Body of pancreas (tissue), 4 donors: ENCODE data around the gene CDH4. TPM values are rescaled to one million over a fixed set of nuclear protein-coding genes. Genes with fewer than 3 reads are reported as not detected.

Source experiments
- ATAC-seq: fragments of 150-250 bp; one replicate; pipeline ENCODE4 v1.9.1; 2016
- DNase-seq, 4 donors: peaks; one replicate each; pipeline ENCODE4 v3.0.0-alpha.2; 2019
- H3K27ac ChIP-seq, 4 donors: fragments of 200-600 bp; sonication (generic); 1 replicate in 3 of 4; 2 replicates in 1 of 4; pipeline versions ENCODE4 v1.5.1 to v1.6.1; 2016 to 2019; ENCODE audit warnings: mild to moderate bottlenecking in 1 of 4, mixed read lengths in 1 of 4, moderate library complexity in 1 of 4
- H3K27me3 ChIP-seq, 2 donors: fragments of 200-600 bp; sonication (generic); one replicate each; pipeline ENCODE4 v1.6.0; 2016; ENCODE audit warnings: mild to moderate bottlenecking in 1 of 2
- H3K36me3 ChIP-seq, 2 donors: fragments of 200-600 bp; sonication (generic); replicated peaks in 1 of 2; 2 replicates each; pipeline ENCODE4 v1.5.1; 2016; ENCODE audit warnings: low read depth in 2 of 2; ENCODE audit not compliant: insufficient read depth in 1 of 2
- H3K4me1 ChIP-seq: fragments of 200-600 bp; sonication (generic); one replicate; pipeline ENCODE4 v1.6.0; 2016
- H3K4me3 ChIP-seq, 2 donors: fragments of 200-600 bp; sonication (generic); 1 replicate in 1 of 2; 2 replicates in 1 of 2; pipeline ENCODE4 v1.5.1; 2016 to 2019
- H3K9me3 ChIP-seq, 3 donors: fragments of 200-600 bp; sonication (generic); 1 replicate in 2 of 3; 2 replicates in 1 of 3; pipeline ENCODE4 v1.5.1; 2016
- CTCF ChIP-seq, 7 experiments: fragments of 450-650 bp in 4 of 7; fragments of 200-600 bp in 3 of 7; sonication (generic) in 3 of 7; IDR thresholded peaks; one replicate each; pipeline ENCODE4 v1.5.1; 2016 to 2019; ENCODE audit warnings: antibody characterized with exemption in 7 of 7
- POLR2A ChIP-seq, 3 donors: fragments of 450-650 bp; IDR thresholded peaks; one replicate each; pipeline ENCODE4 v1.6.1; 2016; ENCODE audit warnings: antibody characterized with exemption in 3 of 3, mild to moderate bottlenecking in 2 of 3
- WGBS, 2 donors: methylation state at CpG; one replicate each; pipeline ENCODE4 v1.1.5; 2017; 5-methylcytosine and 5-hydroxymethylcytosine counted together
- intact Hi-C: fragments of 100-400 bp; cut with DNase I; formaldehyde crosslinking; loops from one replicate; pipeline ENCODE4 v1.15.1; 2023
- total RNA-seq, 2 donors: library from RNA; depleted of rRNA; stranded (reverse); fragments of >200 nt; gene quantifications; one replicate each; pipeline ENCODE4 v1.1.0, GENCODE V29; 2016

CDH4 gene
- total RNA-seq, 2 donors from 2014 or later, result 0.33 to 0.52 TPM

GRCh38 chr20:61454053-61454452 is 202.0 kb downstream of the CDH4 start:
- no peaks in the 10 kb centered on the region for H3K27me3 ChIP-seq
- H3K9me3 ChIP-seq, result no peaks in the 10 kb centered on the region
- WGBS, 2 donors, result 71 to 76% methylated on average over 9 of the region's 9 CpGs
- no peaks in the 10 kb centered on the region for H3K36me3 ChIP-seq
- DNase-seq (no peak), ATAC-seq (no peak)
- TF ChIP-seq CTCF (IDR thresholded peaks at IDR 0.05) (no peak), POLR2A (IDR thresholded peaks at IDR 0.05) (no peak)
- no peak overlapping the region for H3K27ac ChIP-seq
- intact Hi-C loops, result no loop called here
- no peak overlapping the region for H3K4me3 ChIP-seq
- H3K4me1 ChIP-seq, result no peaks in the 10 kb centered on the region

- Histone ChIP-seq H3K27ac (no peak overlapping the region), H3K4me3 (no peak overlapping the region), H3K4me1 (no peaks in the 10 kb centered on the region), H3K9me3 (no peaks in the 10 kb centered on the region), H3K27me3 (no peaks in the 10 kb centered on the region), H3K36me3 (no peaks in the 10 kb centered on the region)
- WGBS, 2 donors, result 60 to 62% methylated on average over 6 of the region's 6 CpGs
- ATAC-seq, result no peak
- no peak for DNase-seq
- intact Hi-C loops, result no loop called here
- TF ChIP-seq POLR2A (IDR thresholded peaks at IDR 0.05) (no peak), CTCF (IDR thresholded peaks at IDR 0.05) (no peak)
Observed at GRCh38 chr20:61455508-61456215, 203.6 kb downstream of the CDH4 start.

GRCh38 chr20:61457725-61458124 is 205.7 kb downstream of the CDH4 start:
- no peak for ATAC-seq
- intact Hi-C loops, result no loop called here
- WGBS, 2 donors, result 74 to 87% methylated on average over 4 of the region's 4 CpGs

GRCh38 chr20:61458146-61458746 is 206.2 kb downstream of the CDH4 start:
- DNase-seq, result no peak
- Histone ChIP-seq H3K4me1 (no peaks in the 10 kb centered on the region), H3K9me3 (peaks cover 0 to 4% (median 0%) of the 10 kb centered on the region in 3 donors), H3K27me3 (no peaks in the 10 kb centered on the region), H3K4me3 (no peak overlapping the region), H3K36me3 (no peaks in the 10 kb centered on the region), H3K27ac (no peak overlapping the region)
- TF ChIP-seq CTCF (IDR thresholded peaks at IDR 0.05) (no peak), POLR2A (IDR thresholded peaks at IDR 0.05) (no peak)
- intact Hi-C loops, result no loop called here
- no peak for ATAC-seq
- 73 to 74% methylated on average over 4 of the region's 4 CpGs for WGBS, 2 donors

More at GRCh38 chr20:61457725-61458124, 205.7 kb downstream of the CDH4 start:
- Histone ChIP-seq H3K27me3 (no peaks in the 10 kb centered on the region), H3K4me3 (no peak overlapping the region), H3K27ac (no peak overlapping the region), H3K36me3 (no peaks in the 10 kb centered on the region), H3K4me1 (no peaks in the 10 kb centered on the region), H3K9me3 (no peaks in the 10 kb centered on the region)
- no peak for DNase-seq
- TF ChIP-seq POLR2A (IDR thresholded peaks at IDR 0.05), result no peak
- TF ChIP-seq CTCF (IDR thresholded peaks at IDR 0.05), result no peak
